GM12878 (cell line): ENCODE results near the gene DYNC1I2. TPM values are rescaled to one million over a fixed set of nuclear protein-coding genes. Genes with fewer than 3 reads are reported as not detected.

ENCODE experiments used
- ATAC-seq: fragments of 200-7000 bp; cut with Tn5 transposase; 3 replicates; pipeline ENCODE4 v1.9.1; 2020; ENCODE audit warnings: mild to moderate bottlenecking, moderate library complexity
- BruUV-seq: library from RNA; stranded (reverse); fragments of 400-500 nt; replicated peaks from 2 replicates; lab custom pipeline; 2021; lab: Mats Ljungman, UMichigan
- CTCF ChIA-PET: fragments of 300-600 bp; sonication (Branson Sonifier 250); formaldehyde crosslinking; extraction: SDS; loops from one replicate; lab custom pipeline; 2021; ENCODE audit warnings: inconsistent platforms; lab: Yijun Ruan, JAX
- POLR2A ChIA-PET: fragments of 350-600 bp; formaldehyde crosslinking; extraction: SDS; loops from one replicate; lab custom pipeline; 2021; ENCODE audit warnings: inconsistent platforms; lab: Charles Lee
- RAD21 ChIA-PET: fragments of 300-600 bp; sonication (Branson Sonifier 250); formaldehyde crosslinking; loops from one replicate; lab custom pipeline; 2023; ENCODE audit warnings: antibody characterized with exemption; ENCODE audit not compliant: unreplicated experiment; lab: Charles Lee
- SMC1A ChIA-PET: fragments of 300-600 bp; sonication (Branson Sonifier 250); formaldehyde crosslinking; loops from one replicate; lab custom pipeline; 2023; ENCODE audit not compliant: unreplicated experiment, uncharacterized antibody; lab: Charles Lee
- DNase-seq: peaks from one replicate; pipeline ENCODE4 v3.0.0-alpha.2; 2011; ENCODE audit warnings: low read depth, low spot score
- FAIRE-seq: peaks from 3 replicates; lab custom pipeline; 2011; peaks lifted over from hg19 to GRCh38; lab: Jason Lieb, UNC
- H2AFZ ChIP-seq: 2 replicates; pipeline ENCODE4 v1.6.0; 2011; ENCODE audit warnings: low read depth, low read length, control low read depth; ENCODE audit not compliant: control insufficient read depth
- H3K27ac ChIP-seq: 2 replicates; pipeline ENCODE4 v1.5.1; 2011; ENCODE audit warnings: control low read depth; ENCODE audit not compliant: control insufficient read depth, insufficient read depth
- H3K27me3 ChIP-seq, 2 experiments: replicated peaks in 1 of 2; 2 replicates each; pipeline versions ENCODE4 v1.6.0 to v1.6.1; 2011; ENCODE audit warnings: low read length in 1 of 2; ENCODE audit not compliant: control insufficient read depth in 2 of 2, insufficient read depth in 2 of 2
- H3K36me3 ChIP-seq, 2 experiments: 2 replicates each; pipeline ENCODE4 v1.5.1; 2011; ENCODE audit warnings: low read length in 1 of 2; ENCODE audit not compliant: control insufficient read depth in 2 of 2, insufficient read depth in 2 of 2
- H3K4me1 ChIP-seq: 2 replicates; pipeline ENCODE4 v1.6.1; 2011; ENCODE audit warnings: mild to moderate bottlenecking, low read length, moderate library complexity, mixed read lengths; ENCODE audit not compliant: control insufficient read depth, insufficient read depth
- H3K4me2 ChIP-seq: 2 replicates; pipeline ENCODE4 v1.6.0; 2011; ENCODE audit warnings: control low read depth; ENCODE audit not compliant: control insufficient read depth, insufficient read depth
- H3K4me3 ChIP-seq: fragments of 200-600 bp; sonication (generic); 2 replicates; pipeline ENCODE4 v1.5.1; 2016
- H3K79me2 ChIP-seq: 2 replicates; pipeline ENCODE4 v1.6.0; 2011; ENCODE audit warnings: low read length; ENCODE audit not compliant: control insufficient read depth, insufficient read depth
- H3K9ac ChIP-seq: 2 replicates; pipeline ENCODE4 v1.8.0; 2011; ENCODE audit warnings: low read length, control low read depth, mixed read lengths; ENCODE audit not compliant: control insufficient read depth, insufficient read depth
- H3K9me3 ChIP-seq: replicated peaks from 3 replicates; pipeline ENCODE4 v1.5.1; 2011; ENCODE audit warnings: mild to moderate bottlenecking, low read length; ENCODE audit not compliant: control insufficient read depth, insufficient read depth
- H4K20me1 ChIP-seq: 2 replicates; pipeline ENCODE4 v1.6.0; 2011; ENCODE audit not compliant: control insufficient read depth, insufficient read depth
- NFYA ChIP-seq: IDR thresholded peaks from 2 replicates; pipeline ENCODE4 v1.6.1; 2011; ENCODE audit warnings: low read depth, mild to moderate bottlenecking, low read length, improper control_type of control experiment, borderline replicate concordance
- SIX5 ChIP-seq: IDR thresholded peaks from 2 replicates; pipeline ENCODE4 v1.6.1; 2011; ENCODE audit warnings: mild to moderate bottlenecking, low read depth, low read length, moderate library complexity; ENCODE audit not compliant: severe bottlenecking
- TAF1 ChIP-seq: IDR thresholded peaks from 2 replicates; pipeline ENCODE4 v1.6.1; 2011; ENCODE audit warnings: mild to moderate bottlenecking, low read depth, low read length, borderline replicate concordance
- USF2 ChIP-seq: IDR thresholded peaks from 2 replicates; pipeline ENCODE4 v1.6.1; 2011; ENCODE audit warnings: low read depth, low read length, improper control_type of control experiment, borderline replicate concordance
- WGBS: methylation state at CpG from one replicate; pipeline ENCODE4 v1.1.6; 2016; ENCODE audit warnings: low lambda C conversion rate; ENCODE audit not compliant: insufficient replicate concordance, insufficient coverage; ENCODE audit errors: missing lambda C conversion rate; 5-methylcytosine and 5-hydroxymethylcytosine counted together
- in situ Hi-C: fragments of 300-500 bp; cut with MboI; formaldehyde crosslinking; loops from 9 replicates; pipeline ENCODE4 v1.14.3; 2018; ENCODE audit warnings: mixed read lengths
- intact Hi-C: fragments of 100-400 bp; cut with micrococcal nuclease; formaldehyde crosslinking; loops from one replicate; pipeline ENCODE4 v1.14.2; 2022; ENCODE audit not compliant: unreplicated experiment
- polyA plus RNA-seq, 11 experiments: library from polyadenylated mRNA; depleted of rRNA in 4 of 11; unstranded in 6 of 11; stranded (reverse) in 5 of 11; fragments of >200 nt; fragmentation: Nextera tagmentation in 4 of 11; fragmentation: Illumina TruSeq in 1 of 11; extraction: Ambion mirVana in 4 of 11; extraction: Trizol in 1 of 11; gene quantifications; 1 replicate in 1 of 11; 2 replicates in 10 of 11; pipeline versions ENCODE4 v1.2.1 to v1.2.3, GENCODE V29; 2011 to 2016; ENCODE audit warnings: inconsistent platforms in 2 of 11, missing spikeins in 2 of 11, low read depth in 1 of 11
- total RNA-seq, 4 experiments: library from RNA; depleted of rRNA in 3 of 4; stranded (reverse); fragments of >200 nt in 3 of 4; fragmentation: Illumina TruSeq in 1 of 4; extraction: Trizol in 1 of 4; gene quantifications; 2 replicates each; pipeline versions ENCODE4 v1.2.1 to v1.2.3, GENCODE V29; 2013 to 2021
- TF ChIP-seq, protein P1 (sequence below): IDR thresholded peaks from 2 replicates; pipeline ENCODE4 v1.6.1; 2012; ENCODE audit warnings: low read length, inconsistent platforms

Gene DYNC1I2
- total and polyA plus RNA-seq, 10 of the 15 experiments (the other 5 are each of a cell fraction or from before 2014, with no cell fraction given) = 39.9 to 113 (median 53.5) TPM

DNA sequence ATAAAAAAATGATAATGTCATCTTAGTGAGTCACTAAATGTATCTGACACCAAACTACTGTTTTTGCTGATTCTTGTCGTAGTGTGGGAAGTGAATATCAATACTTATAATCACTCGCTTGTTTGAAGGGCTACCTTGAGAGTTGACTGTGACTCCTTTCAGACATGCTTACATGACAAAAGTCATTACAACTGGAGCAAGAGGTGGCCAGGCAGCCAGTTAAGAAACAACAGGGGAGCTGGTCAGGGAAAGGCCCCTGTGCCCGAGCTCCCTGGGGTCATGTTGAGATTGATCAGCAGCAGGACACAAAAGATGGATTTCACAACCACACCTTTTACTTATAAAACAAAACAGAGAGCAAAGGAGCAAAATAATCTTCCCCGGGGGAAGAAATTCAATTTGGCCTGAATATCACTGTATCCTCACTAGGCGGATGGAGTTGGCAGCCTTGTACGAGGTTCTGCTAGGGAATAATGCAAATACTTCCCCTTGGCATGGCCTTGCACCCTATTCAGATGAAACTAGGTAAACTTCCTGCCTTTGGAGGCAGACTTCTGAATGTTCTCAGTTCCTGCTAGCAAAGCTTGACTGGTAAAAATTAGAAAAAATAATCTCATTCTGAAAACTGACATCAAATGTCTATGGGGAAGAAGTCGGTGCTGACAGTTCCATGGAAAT is 101.2 kb downstream of the DYNC1I2 start:
- ChIA-PET SMC1A (interaction anchor here (0.8 kb wide), 1 partner anchor 13 kb away, joined by 3 read pairs; no protein-coding TSS in a partner anchor), POLR2A (no interaction called here), RAD21 (no interaction called here)
- H3K4me3 ChIP-seq = no peak overlapping the region
- no peak overlapping the region for H3K4me2 ChIP-seq
- H3K4me1 ChIP-seq = no peaks in the 10 kb centered on the region
- peaks cover 12 to 29% of the 10 kb centered on the region in 2 experiments for H3K36me3 ChIP-seq
- H2AFZ ChIP-seq = no peak overlapping the region
- no peaks in the 10 kb centered on the region for H4K20me1 ChIP-seq
- in situ Hi-C loops = no loop called here
- 95% methylated on average over 7 of the region's 7 CpGs for WGBS
- DNase-seq (no peak), ATAC-seq (no peak), FAIRE-seq (no peak)
- no TSS peak for BruUV-seq
- H3K9ac ChIP-seq = no peak overlapping the region
- H3K9me3 ChIP-seq = no peaks in the 10 kb centered on the region
- H3K79me2 ChIP-seq = no peaks in the 10 kb centered on the region
- TF ChIP-seq, protein P1, sequence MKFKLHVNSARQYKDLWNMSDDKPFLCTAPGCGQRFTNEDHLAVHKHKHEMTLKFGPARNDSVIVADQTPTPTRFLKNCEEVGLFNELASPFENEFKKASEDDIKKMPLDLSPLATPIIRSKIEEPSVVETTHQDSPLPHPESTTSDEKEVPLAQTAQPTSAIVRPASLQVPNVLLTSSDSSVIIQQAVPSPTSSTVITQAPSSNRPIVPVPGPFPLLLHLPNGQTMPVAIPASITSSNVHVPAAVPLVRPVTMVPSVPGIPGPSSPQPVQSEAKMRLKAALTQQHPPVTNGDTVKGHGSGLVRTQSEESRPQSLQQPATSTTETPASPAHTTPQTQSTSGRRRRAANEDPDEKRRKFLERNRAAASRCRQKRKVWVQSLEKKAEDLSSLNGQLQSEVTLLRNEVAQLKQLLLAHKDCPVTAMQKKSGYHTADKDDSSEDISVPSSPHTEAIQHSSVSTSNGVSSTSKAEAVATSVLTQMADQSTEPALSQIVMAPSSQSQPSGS = no peak
- TF ChIP-seq SIX5 = no peak
- no peak for TF ChIP-seq USF2
- no peak for TF ChIP-seq NFYA
- no peak for TF ChIP-seq TAF1
- TF ChIP-seq, all 136 proteins: peak for 0
- Histone ChIP-seq H3K27ac (no peak overlapping the region), H3K27me3 (no peaks in the 10 kb centered on the region; a peak in 1 of 4 replicates)
- CTCF ChIA-PET = no interaction called here
- intact Hi-C loops = no loop called here
